Stimulated activated CD4-positive, alpha-beta T cell treated with anti-CD3 and anti-CD28 coated beads, Interleukin-2, amount 100 ng/mL, for 4 hours (primary cell): ENCODE results near the gene CHCHD6.

Experiments
- DNase-seq: peaks from one replicate; pipeline ENCODE4 v3.0.0-alpha.2; 2020; ENCODE audit warnings: low read depth

The CHCHD6 gene

DNA sequence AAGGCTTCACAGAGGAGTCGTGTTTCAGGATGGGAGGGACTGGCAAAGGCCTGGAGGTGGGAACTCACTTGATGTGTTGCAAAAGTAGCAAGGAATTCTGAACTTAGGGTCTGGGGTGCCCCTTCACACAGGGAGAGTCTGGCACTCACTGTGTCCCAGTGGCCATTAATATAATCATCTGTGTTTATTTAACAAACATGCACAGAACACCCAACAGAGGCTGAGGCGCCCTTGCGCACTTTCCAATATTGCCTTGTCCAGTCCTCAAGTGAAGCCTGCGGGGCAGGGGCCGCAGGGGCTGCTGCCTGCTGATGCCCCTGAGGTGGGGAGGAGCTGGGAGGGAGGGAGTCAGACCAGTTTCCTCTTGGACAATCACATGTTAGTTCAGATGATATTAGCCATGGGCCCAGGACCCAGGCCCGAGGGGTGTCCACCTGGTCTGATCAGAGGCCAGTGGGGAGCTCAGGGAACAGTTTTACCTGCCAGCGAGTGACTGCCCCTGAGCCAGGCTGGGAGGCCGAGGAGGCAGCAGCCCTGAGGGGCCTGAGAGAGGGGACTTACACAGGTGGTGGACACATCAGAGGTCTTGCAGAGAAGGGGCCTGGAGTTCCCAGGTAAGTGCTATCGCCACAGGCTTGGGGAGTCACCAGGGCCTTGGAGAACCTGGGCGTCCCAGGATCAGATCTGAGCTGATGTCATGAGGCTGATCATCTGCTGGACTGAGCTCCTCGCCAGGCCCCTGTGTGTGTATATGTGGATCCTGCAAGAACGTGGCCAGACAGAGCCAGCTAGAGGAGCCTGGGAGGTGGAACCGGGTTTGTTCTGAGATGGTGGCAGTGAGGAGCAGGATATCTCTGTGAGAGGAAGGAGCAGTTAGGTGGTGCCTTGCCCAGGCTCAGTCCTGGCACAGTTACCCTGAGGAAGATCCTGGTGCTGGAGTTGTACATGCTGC, 35.3 kb upstream of the CHCHD6 start:
- no peak for DNase-seq

DNA sequence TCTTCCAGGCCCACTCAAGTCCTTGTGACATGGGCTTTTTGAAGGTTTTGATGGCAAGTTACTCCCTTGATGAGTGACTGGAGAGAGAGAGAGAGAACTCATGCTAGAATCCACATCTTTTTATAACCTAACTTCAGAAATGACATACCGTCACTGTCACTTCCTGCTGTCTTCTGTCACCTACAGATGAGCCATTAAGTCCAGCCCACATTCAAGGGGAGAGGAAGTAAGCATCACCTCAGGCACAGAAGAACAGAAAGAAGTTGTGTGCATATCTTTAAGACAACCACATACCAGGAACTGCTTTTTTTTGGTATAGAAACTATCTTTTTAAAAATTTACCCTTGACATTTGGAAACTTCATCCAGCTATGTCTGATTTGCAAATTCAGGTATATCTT, 32.5 kb upstream of the CHCHD6 start:
- DNase-seq = no peak

DNA sequence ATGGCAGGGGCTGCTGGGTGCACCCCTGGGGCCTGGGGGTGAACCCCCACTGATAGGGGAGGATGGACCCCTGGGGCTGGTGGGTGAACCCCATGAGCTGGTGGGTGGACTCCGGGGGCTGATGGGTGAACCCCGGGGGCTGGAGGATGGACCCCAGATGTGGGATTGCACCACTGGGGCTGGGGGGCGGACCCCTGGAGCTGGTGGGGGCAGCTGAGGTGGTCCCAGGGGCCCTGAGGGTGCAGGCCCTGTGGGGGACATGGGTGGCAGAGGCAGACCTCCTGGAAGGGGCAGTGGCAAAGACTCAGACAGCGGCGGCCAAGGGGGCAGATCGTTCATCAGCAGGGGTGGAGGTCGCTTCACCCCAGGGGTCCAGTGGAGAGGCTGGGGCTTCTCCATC, 31.7 kb upstream of the CHCHD6 start:
- no peak for DNase-seq

DNA sequence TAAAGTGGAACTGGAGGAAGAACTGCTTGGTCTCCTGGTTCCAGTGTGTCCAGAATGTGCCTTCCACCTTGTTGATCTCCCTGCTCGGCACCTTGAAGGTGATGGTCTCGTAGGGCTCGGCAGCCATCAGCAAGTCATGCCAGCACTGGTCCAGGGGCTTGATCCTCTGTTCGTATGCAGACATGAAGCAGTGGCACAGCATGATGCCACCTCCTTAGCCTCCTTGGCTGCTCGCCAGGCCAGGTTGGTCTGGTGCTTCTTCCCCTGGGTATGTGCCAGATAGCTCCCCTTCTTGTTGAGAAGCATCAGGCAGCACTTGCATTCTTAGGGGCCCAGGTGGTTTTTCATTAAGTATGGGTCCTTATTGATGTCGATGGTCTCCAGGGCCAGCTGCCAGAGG, 31.3 kb upstream of the CHCHD6 start:
- DNase-seq = no peak

DNA sequence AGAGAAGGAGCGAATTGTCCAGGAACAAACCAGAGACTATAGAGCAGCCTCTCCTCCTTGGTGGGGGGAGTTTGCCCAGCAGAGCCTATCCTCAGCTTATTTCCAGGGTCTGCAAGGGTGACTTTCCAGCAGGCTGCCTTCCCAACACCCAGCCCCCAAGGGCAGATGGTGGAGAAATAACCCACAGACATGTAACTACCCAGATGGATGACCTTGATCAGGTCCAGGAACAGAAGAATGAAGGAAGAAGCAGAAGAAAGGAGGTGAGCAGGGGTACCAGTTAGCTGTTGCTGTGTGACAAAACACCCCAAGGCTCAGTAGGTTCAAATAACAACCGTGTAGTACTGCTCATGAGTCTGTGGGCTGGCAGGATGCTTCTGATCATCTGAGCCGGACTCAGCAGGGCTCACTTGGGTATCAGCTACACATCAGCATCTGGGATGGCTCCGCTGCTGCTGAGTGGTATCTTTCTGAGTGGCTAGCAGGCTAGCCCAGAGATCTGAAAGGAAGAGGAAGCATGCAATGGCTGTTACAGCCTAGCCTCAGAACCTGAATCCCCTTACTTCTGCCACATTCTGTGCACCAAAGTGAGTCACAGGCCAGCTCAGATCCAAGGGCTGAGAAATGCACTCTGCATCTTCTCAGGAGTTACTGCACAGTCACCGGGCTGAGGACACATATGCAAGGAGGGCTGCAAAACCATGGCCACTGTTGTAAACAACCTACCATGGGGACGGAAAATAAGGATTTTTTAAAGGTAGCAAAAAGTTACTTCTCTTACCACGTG, 26.9 kb upstream of the CHCHD6 start:
- DNase-seq = no peak

DNA sequence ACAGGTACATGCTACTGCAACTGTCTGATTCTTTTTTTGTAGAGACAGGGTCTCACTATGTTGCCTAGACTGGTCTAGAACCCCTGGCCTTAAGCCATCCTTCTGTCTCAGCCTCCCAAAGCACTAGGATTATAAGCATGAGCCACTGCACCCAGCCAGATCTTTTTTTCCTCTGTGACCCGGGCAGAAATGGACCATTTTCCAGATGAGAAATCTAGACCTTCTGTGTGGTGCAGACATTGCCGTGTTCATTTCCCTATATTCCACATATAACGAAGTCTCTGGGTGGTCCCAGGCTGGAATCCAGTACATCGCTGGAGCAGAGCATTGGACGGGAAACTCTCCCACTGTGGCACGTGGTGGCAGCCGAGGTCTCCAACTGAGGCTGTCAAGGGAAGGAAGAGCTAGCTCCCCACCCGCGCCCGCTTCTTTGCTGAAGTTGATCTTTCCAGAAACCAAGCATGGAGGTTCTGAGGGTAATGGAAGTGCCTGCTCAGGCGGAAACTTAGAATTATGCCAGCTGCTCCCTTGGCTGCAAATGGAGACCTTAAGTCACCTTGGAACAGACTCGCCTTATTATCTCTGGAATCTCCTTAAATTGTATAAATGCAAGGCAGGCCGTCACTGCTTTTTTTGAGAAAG, 26.1 kb upstream of the CHCHD6 start:
- DNase-seq = no peak

DNA sequence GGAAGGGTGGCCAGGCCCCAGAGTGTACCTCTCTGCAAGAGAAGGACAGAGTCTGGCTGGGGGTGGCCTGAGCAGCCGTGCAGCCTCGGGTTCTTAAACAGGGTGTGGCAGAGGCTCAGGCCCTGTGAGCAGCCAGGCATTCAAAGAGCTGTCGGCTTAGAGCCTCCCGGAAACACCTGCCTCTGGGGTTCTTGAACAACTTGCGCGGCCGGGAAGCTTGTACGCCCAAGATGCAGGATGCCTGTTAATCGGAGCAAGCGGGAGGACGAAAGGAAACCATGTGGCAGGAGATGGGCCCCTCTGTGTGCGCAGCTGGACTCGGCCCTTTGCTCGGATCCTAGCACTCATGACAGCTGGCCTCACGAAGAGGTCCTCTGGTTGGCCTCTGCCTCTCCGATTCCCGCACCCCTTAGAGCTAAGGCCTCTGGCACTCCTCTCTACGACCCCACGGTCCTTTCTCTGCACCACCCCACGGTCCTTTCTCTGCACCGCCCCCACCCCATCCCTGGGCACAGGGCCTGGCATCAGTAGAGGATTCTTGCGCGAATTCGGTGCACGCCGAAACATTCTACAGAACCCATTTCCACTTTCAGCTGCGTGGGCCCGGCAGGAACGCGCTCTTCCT, 25.2 kb upstream of the CHCHD6 start:
- DNase-seq = no peak

DNA sequence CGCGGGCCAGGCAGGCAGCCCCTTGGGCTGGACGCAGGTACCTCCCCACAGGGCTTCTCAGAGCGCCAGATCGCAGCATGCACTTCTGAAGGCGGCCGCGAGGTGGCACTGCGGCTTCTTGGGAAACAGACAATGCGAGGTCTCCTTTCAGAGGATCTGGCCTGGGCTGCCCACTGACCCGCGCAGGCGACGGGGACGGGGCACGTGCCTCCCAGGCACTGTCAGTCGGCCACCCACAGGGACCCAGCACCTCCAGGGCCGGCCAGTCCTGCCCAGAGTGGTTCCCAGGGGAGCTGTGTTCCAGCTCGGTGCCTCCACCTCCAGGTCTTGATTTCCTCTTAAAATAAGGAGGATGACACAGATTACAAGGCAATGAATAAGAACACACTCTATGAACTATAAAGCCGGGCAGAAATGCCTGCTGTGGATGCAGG, 24.7 kb upstream of the CHCHD6 start:
- DNase-seq = peak; percentile 63

DNA sequence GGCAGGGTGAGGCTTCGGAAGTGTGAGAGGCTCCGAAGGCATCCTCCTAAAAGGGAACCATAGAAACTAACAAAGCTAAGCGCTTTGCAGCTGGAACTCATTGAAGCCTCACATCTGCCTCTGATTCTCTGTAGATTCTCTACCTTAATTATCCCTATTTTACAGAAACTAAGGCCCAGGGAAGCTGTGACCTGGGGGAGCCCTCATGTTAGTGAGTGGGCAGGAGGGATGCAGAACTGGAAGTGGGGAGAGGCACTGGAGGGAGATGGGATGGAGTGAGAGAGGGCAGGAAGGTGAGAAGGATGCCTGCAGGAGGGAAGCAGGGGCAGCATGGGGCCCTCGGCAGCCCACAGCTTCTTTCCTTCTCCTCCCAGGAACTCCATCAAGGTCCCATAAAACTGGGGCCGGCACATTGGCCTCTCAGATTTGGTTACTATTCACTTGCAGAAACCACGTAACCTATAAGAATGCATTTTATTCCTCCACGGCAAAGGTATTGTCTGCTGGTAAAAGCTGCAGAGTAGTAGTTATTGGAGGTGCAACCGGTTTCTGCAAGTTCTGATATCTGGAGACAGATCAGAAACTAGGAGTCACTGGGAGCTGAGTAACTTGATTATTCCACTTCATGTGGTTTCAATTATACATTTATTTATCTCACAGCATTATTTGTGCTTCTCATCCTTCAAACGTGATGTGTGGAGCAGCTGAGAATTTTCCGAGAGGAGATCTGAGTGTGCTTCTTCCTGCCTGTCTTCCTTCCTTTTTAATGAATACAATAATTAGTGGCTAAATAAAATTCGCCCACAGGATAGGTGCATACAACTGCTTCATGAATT, 24.0 kb upstream of the CHCHD6 start:
- DNase-seq = no peak

DNA sequence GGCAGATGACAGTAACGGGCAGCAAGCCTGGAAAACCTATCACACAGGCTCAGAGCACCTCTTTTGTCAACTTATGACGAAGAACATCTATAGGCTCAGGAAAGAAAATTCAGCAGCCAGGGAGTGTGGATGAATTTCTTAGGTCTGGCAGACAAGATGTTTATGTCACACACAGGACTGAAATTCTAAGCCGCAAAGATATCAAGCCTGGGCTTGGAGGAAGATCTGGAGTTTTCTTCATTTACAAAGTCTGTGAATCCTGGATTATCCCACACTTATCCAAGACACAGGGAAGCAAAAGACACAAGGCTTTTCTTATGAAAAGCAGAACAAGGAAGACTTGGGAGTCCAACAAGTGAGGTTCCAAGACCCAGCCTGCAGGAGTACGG, 23.4 kb upstream of the CHCHD6 start:
- no peak for DNase-seq

DNA sequence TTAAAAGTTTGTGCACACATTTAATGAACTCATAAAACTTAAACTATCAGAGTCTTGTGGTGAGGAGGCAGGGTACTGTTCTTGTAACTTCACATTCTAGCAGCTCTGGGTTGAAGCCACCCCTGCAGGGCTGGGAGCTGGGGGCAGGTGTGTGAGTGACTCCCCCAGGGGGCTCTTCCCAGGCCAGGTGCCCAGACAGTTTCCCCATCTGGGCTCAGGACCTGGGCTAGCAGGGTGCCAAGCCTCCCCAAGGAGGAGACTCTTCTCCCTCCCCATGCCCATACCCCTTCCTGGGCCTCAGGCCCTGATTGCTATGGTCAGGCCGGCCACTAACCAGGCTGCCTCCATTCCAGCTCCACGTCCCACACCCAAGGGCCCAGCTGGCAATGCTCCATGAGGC, 22.0 kb upstream of the CHCHD6 start:
- DNase-seq = no peak

DNA sequence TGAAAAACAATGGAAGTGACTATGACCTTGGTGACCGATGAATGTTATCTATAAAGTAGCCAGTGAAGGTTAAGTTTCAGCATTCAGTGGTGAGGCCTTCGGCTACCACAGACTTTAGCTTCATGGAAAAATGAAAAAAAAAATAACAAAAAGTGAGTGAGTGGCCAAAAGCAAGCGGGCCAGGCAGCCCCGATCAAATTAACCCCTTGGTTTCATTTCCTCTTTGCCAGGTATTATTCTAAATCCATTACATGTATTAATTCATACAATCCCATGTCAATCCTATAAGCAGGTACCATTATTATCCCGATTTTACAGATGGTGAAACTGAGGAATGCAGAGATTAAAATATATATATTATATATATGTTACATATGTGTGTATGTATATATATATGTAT, 21.0 kb upstream of the CHCHD6 start:
- DNase-seq = no peak

DNA sequence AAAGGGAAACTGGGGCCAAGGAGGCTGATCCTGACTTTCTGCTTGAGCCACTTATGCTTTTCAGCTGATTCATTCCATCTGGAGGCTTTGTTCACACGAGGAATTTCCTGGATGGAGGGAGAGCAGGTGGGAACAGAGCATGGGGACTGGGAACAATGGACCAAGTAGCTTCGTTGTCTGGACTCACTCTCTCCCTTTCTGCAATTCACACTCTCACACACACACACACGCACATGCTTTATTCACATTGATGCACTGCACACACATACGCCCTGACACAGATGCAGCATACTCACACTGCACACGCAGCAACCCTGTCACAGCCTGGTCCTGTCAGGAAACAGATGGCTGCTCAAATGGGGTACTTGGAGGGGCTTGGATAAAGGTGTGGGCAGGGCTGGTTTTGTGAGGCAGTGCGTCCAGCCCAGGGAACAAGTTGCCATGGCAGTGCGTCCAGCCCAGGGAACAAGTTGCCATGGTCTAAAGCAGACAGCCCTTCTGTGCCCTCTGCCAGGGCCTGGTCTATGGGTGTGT, 19.8 kb upstream of the CHCHD6 start:
- DNase-seq = no peak

DNA sequence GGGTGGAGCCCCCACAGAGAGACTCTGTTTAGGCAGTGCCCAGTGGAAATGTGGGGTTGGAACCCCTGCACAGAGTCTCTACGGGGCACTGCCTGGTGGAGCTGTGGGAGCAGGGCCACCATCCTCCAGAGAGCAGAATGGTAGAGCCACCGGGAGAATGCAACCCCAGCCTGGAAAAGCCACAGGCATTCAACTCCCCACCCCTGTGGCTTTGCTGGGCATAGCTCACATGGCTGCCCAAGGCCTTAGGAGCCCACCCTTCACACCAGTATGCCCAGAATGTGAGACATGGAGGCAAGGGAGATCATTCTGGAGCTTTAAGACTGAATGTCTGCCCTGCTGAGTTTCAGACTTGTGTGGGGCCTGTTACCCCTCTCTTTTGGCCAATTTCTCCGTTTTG, 19.0 kb upstream of the CHCHD6 start:
- no peak for DNase-seq

DNA sequence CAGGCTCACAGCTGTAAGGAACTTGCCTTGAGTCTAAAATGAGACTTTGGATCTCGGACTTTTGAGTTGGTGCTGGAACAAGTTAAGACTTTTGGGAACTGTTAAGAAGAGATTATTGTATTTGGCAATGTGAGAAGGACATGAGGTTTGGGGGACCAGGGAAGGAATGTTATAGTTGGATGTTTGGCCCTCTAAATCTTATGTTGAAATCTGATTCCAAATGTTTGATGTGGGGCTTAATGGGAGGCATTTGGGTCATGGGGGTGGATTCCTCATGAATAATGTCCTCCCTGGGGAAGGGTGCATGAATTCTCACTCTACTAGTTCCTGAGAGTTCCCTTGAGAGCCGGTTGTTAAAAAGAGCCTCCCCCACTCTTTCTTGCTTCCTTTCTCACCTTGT, 18.5 kb upstream of the CHCHD6 start:
- DNase-seq = no peak

DNA sequence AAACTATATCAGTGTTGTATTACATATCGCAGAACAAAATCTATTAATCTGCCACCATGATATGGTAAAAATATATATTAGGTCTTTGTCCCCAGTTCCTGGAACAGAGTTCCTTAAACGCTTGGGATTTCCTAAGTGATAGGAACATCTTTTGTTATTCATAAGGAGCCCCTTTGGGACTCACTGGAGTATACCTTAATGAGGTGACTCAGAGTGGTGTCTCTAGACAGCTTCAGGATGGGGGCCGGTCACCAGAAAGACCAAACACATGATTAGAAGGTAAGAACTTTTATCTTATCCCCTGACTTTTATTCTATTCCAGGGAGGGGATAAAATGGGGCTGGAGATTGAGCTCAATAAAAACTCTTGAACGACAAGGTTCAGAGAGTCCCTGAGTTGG, 12.3 kb upstream of the CHCHD6 start:
- DNase-seq = no peak

DNA sequence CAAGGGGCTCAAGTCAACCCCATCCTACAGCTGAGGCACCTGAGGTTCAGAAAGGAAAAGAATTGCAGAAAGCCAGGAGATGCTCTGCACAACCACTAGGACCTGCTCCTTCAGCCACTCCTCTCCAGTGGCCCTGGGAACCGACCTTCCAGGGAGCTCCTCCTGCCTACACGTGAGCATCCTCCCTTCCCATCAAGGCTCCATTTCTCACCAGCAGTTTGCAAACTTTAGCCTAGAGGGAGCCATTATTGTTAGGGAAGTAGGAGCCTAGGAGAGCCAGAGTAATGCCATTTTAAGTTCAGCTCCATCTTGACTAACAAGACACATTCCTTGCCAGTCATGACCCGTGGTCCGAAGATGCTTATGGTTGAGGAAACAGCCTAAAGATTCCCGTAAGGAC, 11.2 kb upstream of the CHCHD6 start:
- DNase-seq = no peak

DNA sequence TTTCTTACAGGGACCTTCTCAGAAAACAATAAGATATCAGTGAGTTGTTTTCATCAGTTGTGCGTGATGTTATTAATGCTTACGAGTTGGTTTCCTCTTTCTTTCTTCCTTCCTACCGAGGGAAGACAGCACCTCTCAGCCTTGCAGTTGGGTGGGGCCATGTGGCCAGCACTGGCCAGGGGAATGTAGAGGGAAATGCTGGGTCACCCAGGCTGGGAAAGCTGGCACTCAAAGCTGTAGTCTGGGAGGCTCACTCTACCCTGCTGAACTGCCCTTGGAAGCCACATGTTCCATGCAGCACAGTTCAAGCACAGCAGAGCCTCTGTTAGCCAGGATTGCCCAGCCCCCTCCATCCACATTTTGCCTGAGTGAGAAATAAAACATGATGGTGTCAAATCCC, 10.1 kb upstream of the CHCHD6 start:
- no peak for DNase-seq

DNA sequence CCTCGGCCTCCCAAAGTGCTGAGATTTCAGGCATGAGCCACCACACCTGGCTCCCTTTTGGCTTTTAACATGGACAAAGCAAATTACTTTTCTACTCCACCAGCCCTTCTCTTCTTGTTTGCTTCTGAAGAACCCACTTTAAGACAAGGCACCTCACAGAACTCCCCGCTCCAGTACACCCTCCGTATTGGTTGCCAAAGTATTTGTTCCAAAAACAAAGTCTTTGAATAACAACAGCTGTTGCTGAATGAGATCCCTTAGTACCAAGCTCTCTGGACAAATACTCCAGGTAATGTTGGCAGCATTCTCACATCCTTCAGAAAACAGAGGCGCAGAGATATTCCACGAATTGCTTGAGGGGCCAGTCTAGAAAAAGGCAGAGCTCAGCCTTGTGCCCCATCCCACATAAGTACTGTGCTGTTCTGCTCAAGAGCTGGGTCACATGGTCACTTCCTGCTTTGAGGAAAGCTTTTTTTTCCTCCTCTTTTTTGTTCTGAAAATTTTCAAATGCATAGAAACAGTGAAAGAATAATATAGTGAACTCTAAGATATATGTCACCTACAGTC, 7.3 kb upstream of the CHCHD6 start:
- no peak for DNase-seq

DNA sequence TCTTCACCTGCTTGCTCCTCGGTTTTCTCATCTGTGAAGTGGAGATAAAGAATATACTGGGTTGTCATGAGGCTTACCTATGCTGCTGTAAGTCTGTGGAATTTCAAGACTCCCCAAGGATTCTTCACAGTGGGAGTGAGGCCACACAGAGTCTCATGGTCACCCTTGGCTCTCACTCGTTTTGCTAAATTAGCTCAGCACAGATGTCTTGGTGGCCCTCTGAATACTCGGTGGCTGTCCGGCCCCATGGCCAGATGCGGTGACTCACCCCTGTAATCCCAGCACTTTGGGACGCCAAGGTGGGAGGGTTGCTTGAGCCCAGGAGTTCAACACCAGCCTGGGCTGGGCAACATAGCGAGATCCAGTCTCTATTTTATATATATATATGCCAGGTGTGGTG, 5.0 kb upstream of the CHCHD6 start:
- no peak for DNase-seq
